ENCODE data around the gene COL6A3. TPM values are rescaled to one million over a fixed set of nuclear protein-coding genes. Genes with fewer than 3 reads are reported as not detected.

COL6A3 gene
- total RNA-seq, 1 donor from 2014 or later = 4.9 TPM

DNA sequence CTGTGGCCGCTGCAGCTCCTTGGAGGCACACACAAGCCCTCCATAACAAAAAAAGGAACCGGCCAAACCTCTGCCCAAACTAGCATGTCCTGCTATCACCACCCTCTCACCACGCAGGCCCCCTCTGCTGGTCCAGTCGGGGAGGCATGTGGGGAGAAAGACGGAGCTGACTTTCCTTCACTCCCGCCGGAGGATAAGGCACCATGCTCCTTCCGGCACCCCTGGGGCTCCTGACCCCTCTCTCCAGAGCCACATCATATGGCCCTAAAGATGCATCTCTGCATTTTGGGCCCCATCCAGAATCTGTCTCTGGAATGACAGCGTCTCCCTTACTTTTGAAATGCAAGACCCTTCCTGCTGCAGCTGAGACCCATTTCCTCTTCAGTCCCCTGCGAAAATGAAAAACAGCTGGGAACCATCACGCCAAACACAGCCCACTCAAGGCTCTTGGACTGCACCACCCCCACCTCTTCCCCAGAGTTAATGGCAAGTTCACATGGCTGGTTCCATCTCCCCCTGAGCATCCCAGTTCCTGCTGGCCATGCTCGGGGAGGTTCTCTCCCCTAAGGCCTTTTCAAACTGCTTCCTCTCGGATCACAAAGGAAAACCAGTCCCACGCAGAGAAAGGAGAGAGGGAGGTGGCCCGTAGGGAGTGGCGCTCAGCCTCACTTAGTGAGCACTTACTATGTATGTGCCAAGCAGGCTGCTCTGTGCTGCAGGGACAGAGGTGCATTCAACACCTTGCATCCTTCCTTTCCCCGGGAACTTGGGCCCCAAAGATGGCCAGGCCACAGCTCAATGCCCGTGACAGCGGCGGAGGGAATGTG lies 37.9 kb upstream of the COL6A3 start:
- TF ChIP-seq, protein P1, sequence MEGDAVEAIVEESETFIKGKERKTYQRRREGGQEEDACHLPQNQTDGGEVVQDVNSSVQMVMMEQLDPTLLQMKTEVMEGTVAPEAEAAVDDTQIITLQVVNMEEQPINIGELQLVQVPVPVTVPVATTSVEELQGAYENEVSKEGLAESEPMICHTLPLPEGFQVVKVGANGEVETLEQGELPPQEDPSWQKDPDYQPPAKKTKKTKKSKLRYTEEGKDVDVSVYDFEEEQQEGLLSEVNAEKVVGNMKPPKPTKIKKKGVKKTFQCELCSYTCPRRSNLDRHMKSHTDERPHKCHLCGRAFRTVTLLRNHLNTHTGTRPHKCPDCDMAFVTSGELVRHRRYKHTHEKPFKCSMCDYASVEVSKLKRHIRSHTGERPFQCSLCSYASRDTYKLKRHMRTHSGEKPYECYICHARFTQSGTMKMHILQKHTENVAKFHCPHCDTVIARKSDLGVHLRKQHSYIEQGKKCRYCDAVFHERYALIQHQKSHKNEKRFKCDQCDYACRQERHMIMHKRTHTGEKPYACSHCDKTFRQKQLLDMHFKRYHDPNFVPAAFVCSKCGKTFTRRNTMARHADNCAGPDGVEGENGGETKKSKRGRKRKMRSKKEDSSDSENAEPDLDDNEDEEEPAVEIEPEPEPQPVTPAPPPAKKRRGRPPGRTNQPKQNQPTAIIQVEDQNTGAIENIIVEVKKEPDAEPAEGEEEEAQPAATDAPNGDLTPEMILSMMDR (conservative IDR thresholded peaks at IDR 0.05) = no peak
- Mint-ChIP-seq H3K9me3 (peaks cover 3% of the 10 kb centered on the region), H3K36me3 (ENCODE audit: low read depth) (no peaks in the 10 kb centered on the region), H3K27me3 (ENCODE audit: low read depth) (peaks cover 6% of the 10 kb centered on the region), H3K27ac (ENCODE audit: unreplicated experiment) (no peak overlapping the region), H3K4me3 (no peak overlapping the region), H3K4me1 (no peaks in the 10 kb centered on the region)
- no peak for DNase-seq (ENCODE audit: low read depth, low spot score)

DNA sequence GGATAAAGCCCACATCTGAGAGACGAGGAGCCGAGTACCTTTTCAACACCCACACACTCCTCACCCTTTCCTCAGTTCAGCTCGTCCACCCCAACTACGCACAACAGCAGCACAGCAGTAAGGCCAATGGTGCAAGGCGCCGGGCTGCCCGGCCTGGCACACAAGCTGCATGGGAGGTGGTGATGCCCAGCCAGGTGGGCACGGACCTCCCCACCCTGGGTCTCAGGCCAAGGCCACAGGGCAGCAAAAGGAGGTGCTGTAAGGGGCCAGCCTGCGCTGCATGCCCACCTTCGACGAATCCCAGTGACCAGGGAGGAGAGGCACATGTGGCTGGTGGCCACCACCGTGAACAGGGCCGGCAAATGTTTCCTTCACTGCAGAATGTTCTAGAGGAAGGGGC lies 36.6 kb upstream of the COL6A3 start:
- Mint-ChIP-seq H3K27me3 (ENCODE audit: low read depth) (peaks cover 3% of the 10 kb centered on the region), H3K4me3 (no peak overlapping the region), H3K36me3 (ENCODE audit: low read depth) (no peaks in the 10 kb centered on the region), H3K9me3 (no peaks in the 10 kb centered on the region), H3K27ac (ENCODE audit: unreplicated experiment) (no peak overlapping the region), H3K4me1 (no peaks in the 10 kb centered on the region)
- no peak for DNase-seq (ENCODE audit: low read depth, low spot score)
- TF ChIP-seq, protein P1 (conservative IDR thresholded peaks at IDR 0.05) = no peak

DNA sequence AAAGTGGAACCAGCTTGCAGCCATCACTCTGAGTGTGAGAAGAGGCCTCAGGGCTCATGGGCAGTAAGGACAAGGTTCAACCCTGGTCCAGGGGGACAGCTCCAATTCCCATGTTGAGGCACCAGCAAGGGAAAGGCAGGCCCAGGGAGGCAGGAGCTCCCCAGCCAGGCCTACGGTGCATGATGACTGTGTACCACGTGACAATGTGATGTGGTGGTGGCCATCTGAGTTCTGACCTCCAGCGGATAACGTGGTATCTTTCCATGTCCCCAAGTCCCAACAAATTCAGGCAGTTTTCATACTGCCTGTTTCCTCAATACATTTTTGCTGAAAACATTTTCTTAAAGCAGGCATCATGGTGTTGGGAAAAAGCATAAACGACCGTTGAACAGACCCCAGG lies 36.1 kb upstream of the COL6A3 start:
- Mint-ChIP-seq H3K27ac (ENCODE audit: unreplicated experiment) (no peak overlapping the region), H3K4me3 (no peak overlapping the region), H3K36me3 (ENCODE audit: low read depth) (no peaks in the 10 kb centered on the region), H3K9me3 (no peaks in the 10 kb centered on the region), H3K4me1 (no peaks in the 10 kb centered on the region), H3K27me3 (ENCODE audit: low read depth) (peaks cover 3% of the 10 kb centered on the region)
- TF ChIP-seq, protein P1 (conservative IDR thresholded peaks at IDR 0.05) = no peak
- DNase-seq (ENCODE audit: low read depth, low spot score) = no peak

DNA sequence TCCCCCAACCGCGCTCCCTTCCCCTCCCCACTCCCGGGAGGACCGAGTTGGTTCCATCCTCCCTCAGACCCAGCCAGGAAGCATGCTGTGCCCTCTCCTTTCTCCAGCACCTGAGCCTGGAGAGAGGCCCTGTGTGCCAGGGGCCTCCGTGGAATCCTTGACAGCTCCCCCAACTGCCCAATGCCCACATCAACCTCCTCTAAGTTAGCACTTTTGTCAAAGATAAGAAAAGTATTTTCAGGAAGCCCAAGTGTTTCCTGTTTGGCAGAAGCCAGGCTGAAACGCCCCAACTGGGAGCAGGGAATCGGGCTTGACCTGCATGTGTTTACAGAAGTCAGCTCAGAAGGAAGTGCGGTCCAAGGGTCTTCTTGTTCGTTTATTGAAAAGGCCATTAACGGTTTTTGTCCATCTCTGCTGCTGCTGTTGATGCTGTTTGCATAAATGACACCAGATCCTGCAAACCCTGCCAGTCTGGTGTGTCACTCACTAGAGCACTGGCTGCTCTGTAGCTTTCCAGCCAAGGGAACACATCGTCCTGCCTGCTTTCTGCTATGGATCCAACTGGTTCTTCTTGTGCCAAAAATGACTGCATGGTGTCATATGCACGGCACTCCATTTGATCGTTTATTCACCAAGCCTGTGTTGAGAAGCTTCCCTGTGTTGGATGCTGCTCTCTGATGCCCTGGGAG lies 35.4 kb upstream of the COL6A3 start:
- no peaks in the 10 kb centered on the region for H3K36me3 Mint-ChIP-seq (ENCODE audit: low read depth)
- no peak overlapping the region for H3K4me3 Mint-ChIP-seq
- peaks cover 3% of the 10 kb centered on the region for H3K27me3 Mint-ChIP-seq (ENCODE audit: low read depth)
- H3K9me3 Mint-ChIP-seq = no peaks in the 10 kb centered on the region
- H3K4me1 Mint-ChIP-seq = no peaks in the 10 kb centered on the region
- TF ChIP-seq, protein P1 (conservative IDR thresholded peaks at IDR 0.05) = no peak
- H3K27ac Mint-ChIP-seq (ENCODE audit: unreplicated experiment) = no peak overlapping the region
- no peak for DNase-seq (ENCODE audit: low read depth, low spot score)

DNA sequence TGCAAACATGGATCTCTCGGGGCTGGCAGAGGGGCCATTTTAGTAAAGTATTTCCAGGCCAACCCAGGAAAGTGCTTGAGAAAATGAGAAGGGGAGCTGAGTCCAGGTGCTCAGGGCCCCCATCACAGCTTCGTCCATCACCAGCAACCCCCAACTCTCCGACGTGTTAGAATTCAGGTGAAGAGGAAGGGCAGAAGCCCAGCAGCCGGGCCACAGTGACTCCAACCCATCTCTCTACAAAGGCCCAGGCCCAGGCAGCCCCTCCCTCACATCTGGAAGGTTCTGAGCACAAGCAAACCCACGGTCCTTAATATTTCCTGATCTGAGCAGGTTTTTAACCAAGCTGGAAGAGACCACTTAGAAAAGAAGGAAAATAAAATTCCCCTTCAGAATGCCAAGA lies 34.7 kb upstream of the COL6A3 start:
- no peak for DNase-seq (ENCODE audit: low read depth, low spot score)
- TF ChIP-seq, protein P1 (conservative IDR thresholded peaks at IDR 0.05) = no peak
- H3K4me3 Mint-ChIP-seq = no peak overlapping the region
- H3K27ac Mint-ChIP-seq (ENCODE audit: unreplicated experiment) = no peak overlapping the region
- no peaks in the 10 kb centered on the region for H3K36me3 Mint-ChIP-seq (ENCODE audit: low read depth)
- H3K9me3 Mint-ChIP-seq = no peaks in the 10 kb centered on the region
- H3K27me3 Mint-ChIP-seq (ENCODE audit: low read depth) = peaks cover 3% of the 10 kb centered on the region
- no peaks in the 10 kb centered on the region for H3K4me1 Mint-ChIP-seq
